A549 (cell line): ENCODE data around the gene COL5A2. TPM values are rescaled to one million over a fixed set of nuclear protein-coding genes. Genes with fewer than 3 reads are reported as not detected.

Experiments
- ATAC-seq, 2 experiments: fragments of 200-7000 bp in 1 of 2; fragments of >200 bp in 1 of 2; cut with Nextera tagmentation in 1 of 2; cut with Tn5 transposase in 1 of 2; 3 replicates each; pipeline versions ENCODE4 v1.8.0 to v1.9.1; 2018 to 2020; ENCODE audit warnings: mild to moderate bottlenecking in 1 of 2, moderate library complexity in 1 of 2
- CTCF ChIA-PET: fragments of 300-600 bp; sonication (Branson Sonifier 250); formaldehyde crosslinking; extraction: SDS; loops from one replicate; lab custom pipeline; 2021; ENCODE audit warnings: antibody characterized with exemption, inconsistent platforms; lab: Yijun Ruan, JAX
- POLR2A ChIA-PET: fragments of 350-600 bp; formaldehyde crosslinking; extraction: SDS; loops from one replicate; lab custom pipeline; 2021; ENCODE audit warnings: antibody characterized with exemption, inconsistent platforms; lab: Yijun Ruan, JAX
- DNase-seq, 2 experiments: peaks; one replicate each; pipeline versions ENCODE4 v3.0.0 to v3.0.0-alpha.2; 2011 to 2016; ENCODE audit warnings: low read depth in 1 of 2, low spot score in 1 of 2
- FAIRE-seq: peaks from 2 replicates; lab custom pipeline; 2011; peaks lifted over from hg19 to GRCh38; lab: Jason Lieb, UNC
- H3K27ac ChIP-seq, 2 experiments: fragments of >200 bp; sonication (Bioruptor Twin); formaldehyde crosslinking; 3 replicates each; pipeline ENCODE4 v1.5.1; 2016 to 2017
- H3K4me1 ChIP-seq: fragments of >200 bp; sonication (Bioruptor Twin); formaldehyde crosslinking; 3 replicates; pipeline ENCODE4 v1.6.1; 2016
- H3K4me2 ChIP-seq: fragments of >200 bp; sonication (Bioruptor Twin); formaldehyde crosslinking; 3 replicates; pipeline ENCODE4 v1.6.1; 2016
- H3K4me3 ChIP-seq: fragments of >200 bp; sonication (Bioruptor Twin); formaldehyde crosslinking; 3 replicates; pipeline ENCODE4 v1.5.1; 2016
- H3K9me3 ChIP-seq: fragments of >200 bp; sonication (Bioruptor Twin); formaldehyde crosslinking; 3 replicates; pipeline ENCODE4 v1.6.1; 2016
- CBX2 ChIP-seq: fragments of 200-600 bp; sonication (generic); IDR thresholded peaks from 2 replicates; pipeline ENCODE4 v1.6.1; 2016; ENCODE audit warnings: low read depth, mild to moderate bottlenecking, borderline replicate concordance
- CBX8 ChIP-seq: fragments of 200-600 bp; sonication (generic); IDR thresholded peaks from 2 replicates; pipeline ENCODE4 v1.6.1; 2016
- CEBPB ChIP-seq, 2 experiments: fragments of >200 bp in 1 of 2; sonication (Bioruptor Twin) in 1 of 2; formaldehyde crosslinking in 1 of 2; IDR thresholded peaks; 2 replicates each; pipeline ENCODE4 v1.6.1; 2012 to 2016
- ESRRA ChIP-seq: fragments of 150-350 bp; IDR thresholded peaks from 2 replicates; pipeline ENCODE4 v1.6.1; 2014; ENCODE audit warnings: mild to moderate bottlenecking, low read length, borderline replicate concordance
- FOSL2 ChIP-seq, 2 experiments: fragments of 450-650 bp in 1 of 2; fragments of >200 bp in 1 of 2; sonication (Bioruptor Twin) in 1 of 2; formaldehyde crosslinking; IDR thresholded peaks; 2 replicates each; pipeline versions ENCODE4 v1.5.0 to v1.6.1; 2016 to 2020; ENCODE audit warnings: mild to moderate bottlenecking in 1 of 2, moderate library complexity in 1 of 2
- HOXA7 ChIP-seq: fragments of 250-450 bp; sonication (Bioruptor Pico); IDR thresholded peaks from 2 replicates; pipeline ENCODE4 v1.5.0; 2020; ENCODE audit warnings: mild to moderate bottlenecking, moderate library complexity
- HOXB13 ChIP-seq: fragments of 250-450 bp; sonication (Bioruptor Pico); IDR thresholded peaks from 2 replicates; pipeline ENCODE4 v1.5.0; 2020; ENCODE audit warnings: low read depth, mild to moderate bottlenecking, moderate library complexity
- HOXB5 ChIP-seq: fragments of 250-450 bp; sonication (Bioruptor Pico); IDR thresholded peaks from 2 replicates; pipeline ENCODE4 v1.5.0; 2020; ENCODE audit warnings: mild to moderate bottlenecking, moderate library complexity
- JUN ChIP-seq, 2 experiments: fragments of >200 bp; sonication (Bioruptor Twin); formaldehyde crosslinking; IDR thresholded peaks; 2 replicates in 1 of 2; 3 replicates in 1 of 2; pipeline ENCODE4 v1.6.1; 2016 to 2017
- JUNB ChIP-seq: fragments of >200 bp; sonication (Bioruptor Twin); formaldehyde crosslinking; IDR thresholded peaks from 2 replicates; pipeline ENCODE4 v1.6.1; 2016
- KDM5A ChIP-seq: fragments of 200-600 bp; sonication (generic); IDR thresholded peaks from 2 replicates; pipeline ENCODE4 v1.6.1; 2016; ENCODE audit warnings: antibody characterized with exemption, mild to moderate bottlenecking
- MAFK ChIP-seq: fragments of 450-650 bp; IDR thresholded peaks from 2 replicates; pipeline ENCODE4 v1.6.1; 2014; ENCODE audit not compliant: partially characterized antibody
- MAZ ChIP-seq: fragments of 150-350 bp; IDR thresholded peaks from 2 replicates; pipeline ENCODE4 v1.6.1; 2014; ENCODE audit warnings: antibody characterized with exemption, low read depth, low read length, borderline replicate concordance
- MYC ChIP-seq: IDR thresholded peaks from 2 replicates; pipeline ENCODE4 v1.6.1; 2012; ENCODE audit warnings: mild to moderate bottlenecking, inconsistent platforms, low read length, improper control_type of control experiment, borderline replicate concordance
- POLR2A ChIP-seq: IDR thresholded peaks from 2 replicates; pipeline ENCODE4 v1.6.1; 2012; ENCODE audit warnings: mild to moderate bottlenecking, low read length
- POLR2AphosphoS2 ChIP-seq: conservative IDR thresholded peaks from 2 replicates; pipeline ENCODE4 v1.6.1; 2012; ENCODE audit warnings: low read length, improper control_type of control experiment, inconsistent platforms
- RARB ChIP-seq: fragments of 250-450 bp; sonication (Bioruptor Pico); IDR thresholded peaks from 2 replicates; pipeline ENCODE4 v1.8.0; 2021; ENCODE audit warnings: mild to moderate bottlenecking, moderate library complexity
- RFX5 ChIP-seq: fragments of 450-650 bp; IDR thresholded peaks from 2 replicates; pipeline ENCODE4 v1.7.1; 2014; ENCODE audit warnings: antibody characterized with exemption, mild to moderate bottlenecking, moderate library complexity
- RNF2 ChIP-seq: fragments of 200-600 bp; sonication (generic); IDR thresholded peaks from 2 replicates; pipeline ENCODE4 v1.6.1; 2016; ENCODE audit warnings: low read depth, mild to moderate bottlenecking, antibody characterized with exemption, moderate library complexity, borderline replicate concordance
- SMC3 ChIP-seq: fragments of >200 bp; sonication (Bioruptor Twin); formaldehyde crosslinking; IDR thresholded peaks from 3 replicates; pipeline ENCODE4 v1.6.1; 2018; ENCODE audit warnings: inconsistent platforms
- SREBF2 ChIP-seq: fragments of 450-650 bp; IDR thresholded peaks from 2 replicates; pipeline ENCODE4 v1.6.1; 2014; ENCODE audit warnings: mild to moderate bottlenecking, moderate library complexity
- ZC3H11A ChIP-seq: fragments of 450-650 bp; IDR thresholded peaks from 2 replicates; pipeline ENCODE4 v1.6.1; 2014; ENCODE audit warnings: antibody characterized with exemption, mild to moderate bottlenecking
- ZNF302 ChIP-seq: fragments of 250-450 bp; sonication (Bioruptor Pico); IDR thresholded peaks from 2 replicates; pipeline ENCODE4 v1.9.0; 2021; ENCODE audit warnings: inconsistent platforms, mild to moderate bottlenecking, moderate library complexity
- ZSCAN20 ChIP-seq: fragments of 250-450 bp; sonication (Bioruptor Pico); IDR thresholded peaks from 2 replicates; pipeline ENCODE4 v1.8.0; 2022; ENCODE audit warnings: mild to moderate bottlenecking, moderate library complexity
- WGBS: methylation state at CpG from one replicate; pipeline ENCODE4 v1.1.6; 2017; ENCODE audit errors: missing lambda C conversion rate; 5-methylcytosine and 5-hydroxymethylcytosine counted together
- polyA plus RNA-seq, 4 experiments: library from polyadenylated mRNA; depleted of rRNA in 3 of 4; stranded (reverse); fragments of >200 nt; fragmentation: RNase III in 1 of 4; extraction: RNeasy Plus Mini Kit Qiagen cat#74134 plus additional on column Dnase treatment in 1 of 4; gene quantifications; 2 replicates in 3 of 4; 3 replicates in 1 of 4; pipeline ENCODE4 v1.2.3, GENCODE V29; 2011 to 2017
- TF ChIP-seq, protein P1 (sequence below): fragments of 450-650 bp; IDR thresholded peaks from 2 replicates; pipeline ENCODE4 v1.6.1; 2014; ENCODE audit warnings: antibody characterized with exemption
- TF ChIP-seq, protein P2 (sequence below): fragments of 150-350 bp; IDR thresholded peaks from 2 replicates; pipeline ENCODE4 v1.6.1; 2014; ENCODE audit warnings: low read depth, mild to moderate bottlenecking, low read length
- TF ChIP-seq, protein P3 (sequence below): fragments of >200 bp; sonication (Bioruptor Twin); formaldehyde crosslinking; IDR thresholded peaks from 3 replicates; pipeline ENCODE4 v1.5.1; 2016
- TF ChIP-seq, protein P4 (sequence below): IDR thresholded peaks from 2 replicates; pipeline ENCODE4 v1.6.1; 2012
- TF ChIP-seq, protein P5 (sequence below): IDR thresholded peaks from 2 replicates; pipeline ENCODE4 v1.6.1; 2012; ENCODE audit warnings: low read depth, borderline replicate concordance
- TF ChIP-seq, protein P6 (sequence below): fragments of 250-450 bp; sonication (Bioruptor Pico); IDR thresholded peaks from 2 replicates; pipeline ENCODE4 v1.5.0; 2021; ENCODE audit warnings: mild to moderate bottlenecking, moderate library complexity, borderline replicate concordance

COL5A2 gene
- polyA plus RNA-seq, 2 of the 4 experiments (the other 2 are of a cell fraction), result 152 to 215 TPM

DNA sequence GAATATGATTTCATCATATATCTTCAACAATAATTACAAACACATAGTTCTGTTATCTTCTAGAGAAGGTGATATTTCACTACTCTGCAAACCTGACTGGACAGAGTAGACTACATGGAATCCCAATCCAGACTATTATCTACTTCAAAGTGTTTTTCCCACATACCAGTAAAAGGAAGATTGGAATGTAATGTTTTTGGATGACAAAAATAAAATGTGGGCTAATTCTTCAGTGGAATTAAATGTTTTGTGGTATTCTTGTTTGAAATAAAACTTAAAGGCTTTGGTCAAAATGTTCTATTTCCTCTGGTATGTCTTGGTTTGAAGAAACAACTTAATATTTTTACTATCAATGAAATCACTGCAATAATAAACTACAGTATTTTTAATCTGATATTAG is 22.1 kb downstream of the COL5A2 start:
- ChIA-PET POLR2A (no interaction called here), CTCF (no interaction called here)
- TF ChIP-seq ZC3H11A (no peak), POLR2AphosphoS2 (no peak), FOSL2 (IDR thresholded peaks at IDR 0.05) (no peak), FOSL2 (CRISPR knock-in tag; IDR thresholded peaks at IDR 0.05) (no peak), HOXB5 (CRISPR knock-in tag) (no peak), POLR2A (no peak), ZNF302 (no peak), JUNB (no peak), MYC (no peak), MAFK (no peak)
- TF ChIP-seq, protein P1, sequence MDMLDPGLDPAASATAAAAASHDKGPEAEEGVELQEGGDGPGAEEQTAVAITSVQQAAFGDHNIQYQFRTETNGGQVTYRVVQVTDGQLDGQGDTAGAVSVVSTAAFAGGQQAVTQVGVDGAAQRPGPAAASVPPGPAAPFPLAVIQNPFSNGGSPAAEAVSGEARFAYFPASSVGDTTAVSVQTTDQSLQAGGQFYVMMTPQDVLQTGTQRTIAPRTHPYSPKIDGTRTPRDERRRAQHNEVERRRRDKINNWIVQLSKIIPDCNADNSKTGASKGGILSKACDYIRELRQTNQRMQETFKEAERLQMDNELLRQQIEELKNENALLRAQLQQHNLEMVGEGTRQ, result no peak
- no peak overlapping the region for H3K27ac ChIP-seq
- H3K4me1 ChIP-seq, result peaks cover 64% of the 10 kb centered on the region
- DNase-seq (no peak), ATAC-seq (no peak), FAIRE-seq (no peak)
- H3K4me3 ChIP-seq, result no peak overlapping the region
- no peaks in the 10 kb centered on the region for H3K9me3 ChIP-seq
- peak overlapping the region; percentile 39 for H3K4me2 ChIP-seq

DNA sequence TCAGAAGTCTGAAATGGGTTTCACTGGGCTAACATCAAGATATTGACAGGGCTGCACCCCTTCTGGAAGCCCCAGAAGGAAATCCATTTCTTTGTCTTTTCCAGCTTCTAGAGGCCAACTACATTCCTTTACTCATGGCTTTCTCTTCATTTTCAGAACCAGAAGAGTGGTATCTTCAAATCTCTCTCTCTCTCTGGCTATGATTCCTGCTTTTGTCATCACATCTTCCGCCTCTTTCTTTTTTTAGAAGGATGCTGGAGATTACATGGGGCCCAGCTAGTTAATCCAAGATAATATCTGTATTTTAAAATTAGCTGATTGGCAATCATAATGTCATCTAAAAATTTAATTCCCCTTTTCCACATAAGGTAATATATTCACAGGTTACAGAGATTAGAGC is 23.8 kb downstream of the COL5A2 start:
- DNase-seq (no peak), ATAC-seq (no peak), FAIRE-seq (no peak)
- no peak overlapping the region for H3K4me2 ChIP-seq
- H3K4me3 ChIP-seq, result no peak overlapping the region
- TF ChIP-seq RARB (CRISPR knock-in tag) (no peak), CEBPB (IDR thresholded peaks at IDR 0.05) (no peak), ESRRA (no peak), FOSL2 (IDR thresholded peaks at IDR 0.05) (no peak), FOSL2 (CRISPR knock-in tag; IDR thresholded peaks at IDR 0.05) (no peak), RFX5 (no peak), HOXB5 (CRISPR knock-in tag) (no peak)
- TF ChIP-seq, protein P2, sequence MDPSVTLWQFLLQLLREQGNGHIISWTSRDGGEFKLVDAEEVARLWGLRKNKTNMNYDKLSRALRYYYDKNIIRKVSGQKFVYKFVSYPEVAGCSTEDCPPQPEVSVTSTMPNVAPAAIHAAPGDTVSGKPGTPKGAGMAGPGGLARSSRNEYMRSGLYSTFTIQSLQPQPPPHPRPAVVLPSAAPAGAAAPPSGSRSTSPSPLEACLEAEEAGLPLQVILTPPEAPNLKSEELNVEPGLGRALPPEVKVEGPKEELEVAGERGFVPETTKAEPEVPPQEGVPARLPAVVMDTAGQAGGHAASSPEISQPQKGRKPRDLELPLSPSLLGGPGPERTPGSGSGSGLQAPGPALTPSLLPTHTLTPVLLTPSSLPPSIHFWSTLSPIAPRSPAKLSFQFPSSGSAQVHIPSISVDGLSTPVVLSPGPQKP, result no peak
- 87% methylated on average over 1 of the region's 1 CpG for WGBS
- no peaks in the 10 kb centered on the region for H3K9me3 ChIP-seq
- peaks cover 69% of the 10 kb centered on the region for H3K4me1 ChIP-seq
- H3K27ac ChIP-seq, result no peak overlapping the region
- POLR2A ChIA-PET, result no interaction called here
- CTCF ChIA-PET, result interaction anchor here (0.7 to 2.4 kb wide), 3 partner anchors 11 to 18 kb away, joined by 3 to 7 read pairs (median 3); no protein-coding TSS in a partner anchor

DNA sequence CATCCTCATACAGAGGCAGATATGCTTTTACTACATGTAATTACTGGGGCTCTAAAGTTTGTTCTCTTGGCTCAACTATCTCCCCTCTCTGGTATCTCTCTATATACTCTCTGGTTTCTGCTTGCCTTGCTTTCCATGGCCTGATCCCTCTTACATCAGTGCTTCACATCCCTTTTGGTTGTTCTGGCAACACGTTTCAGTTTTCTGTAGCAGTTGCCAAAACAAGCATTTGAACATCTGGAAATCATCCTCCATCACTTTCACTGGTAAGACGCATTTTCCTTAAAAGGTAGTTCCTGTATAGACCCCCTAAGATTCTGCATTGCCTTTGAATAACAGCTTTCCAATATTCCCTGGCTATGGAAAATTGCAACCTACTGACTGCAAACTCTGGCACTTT is 25.9 kb downstream of the COL5A2 start:
- FAIRE-seq (no peak), ATAC-seq (peak in 1 of 2 experiments; percentile 13; a peak in 2 of 6 replicates), DNase-seq (no peak)
- ChIA-PET POLR2A (no interaction called here), CTCF (interaction anchor here (0.5 to 3.4 kb wide), 4 partner anchors 10 to 60 kb away, joined by 3 to 13 read pairs (median 5); no protein-coding TSS in a partner anchor)
- Histone ChIP-seq H3K4me3 (no peak overlapping the region), H3K4me2 (no peak overlapping the region), H3K9me3 (no peaks in the 10 kb centered on the region), H3K4me1 (peaks cover 71% of the 10 kb centered on the region), H3K27ac (no peak overlapping the region)
- TF ChIP-seq, protein P3, sequence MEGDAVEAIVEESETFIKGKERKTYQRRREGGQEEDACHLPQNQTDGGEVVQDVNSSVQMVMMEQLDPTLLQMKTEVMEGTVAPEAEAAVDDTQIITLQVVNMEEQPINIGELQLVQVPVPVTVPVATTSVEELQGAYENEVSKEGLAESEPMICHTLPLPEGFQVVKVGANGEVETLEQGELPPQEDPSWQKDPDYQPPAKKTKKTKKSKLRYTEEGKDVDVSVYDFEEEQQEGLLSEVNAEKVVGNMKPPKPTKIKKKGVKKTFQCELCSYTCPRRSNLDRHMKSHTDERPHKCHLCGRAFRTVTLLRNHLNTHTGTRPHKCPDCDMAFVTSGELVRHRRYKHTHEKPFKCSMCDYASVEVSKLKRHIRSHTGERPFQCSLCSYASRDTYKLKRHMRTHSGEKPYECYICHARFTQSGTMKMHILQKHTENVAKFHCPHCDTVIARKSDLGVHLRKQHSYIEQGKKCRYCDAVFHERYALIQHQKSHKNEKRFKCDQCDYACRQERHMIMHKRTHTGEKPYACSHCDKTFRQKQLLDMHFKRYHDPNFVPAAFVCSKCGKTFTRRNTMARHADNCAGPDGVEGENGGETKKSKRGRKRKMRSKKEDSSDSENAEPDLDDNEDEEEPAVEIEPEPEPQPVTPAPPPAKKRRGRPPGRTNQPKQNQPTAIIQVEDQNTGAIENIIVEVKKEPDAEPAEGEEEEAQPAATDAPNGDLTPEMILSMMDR, result no peak
- TF ChIP-seq JUN (IDR thresholded peaks at IDR 0.05), result no peak
- TF ChIP-seq HOXA7, result no peak
- TF ChIP-seq RNF2, result no peak
- TF ChIP-seq POLR2A, result no peak
- TF ChIP-seq, protein P4, sequence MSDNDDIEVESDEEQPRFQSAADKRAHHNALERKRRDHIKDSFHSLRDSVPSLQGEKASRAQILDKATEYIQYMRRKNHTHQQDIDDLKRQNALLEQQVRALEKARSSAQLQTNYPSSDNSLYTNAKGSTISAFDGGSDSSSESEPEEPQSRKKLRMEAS, result no peak
- no peak for TF ChIP-seq CBX2
- no peak for TF ChIP-seq HOXB13 (CRISPR knock-in tag)
- no peak for TF ChIP-seq SREBF2
- no peak for TF ChIP-seq SMC3
- TF ChIP-seq ZSCAN20 (CRISPR knock-in tag), result no peak
- no peak for TF ChIP-seq KDM5A
- TF ChIP-seq MAZ, result no peak
- no peak for TF ChIP-seq CBX8
- TF ChIP-seq, protein P5, sequence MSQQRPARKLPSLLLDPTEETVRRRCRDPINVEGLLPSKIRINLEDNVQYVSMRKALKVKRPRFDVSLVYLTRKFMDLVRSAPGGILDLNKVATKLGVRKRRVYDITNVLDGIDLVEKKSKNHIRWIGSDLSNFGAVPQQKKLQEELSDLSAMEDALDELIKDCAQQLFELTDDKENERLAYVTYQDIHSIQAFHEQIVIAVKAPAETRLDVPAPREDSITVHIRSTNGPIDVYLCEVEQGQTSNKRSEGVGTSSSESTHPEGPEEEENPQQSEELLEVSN, result no peak
- TF ChIP-seq, protein P6, sequence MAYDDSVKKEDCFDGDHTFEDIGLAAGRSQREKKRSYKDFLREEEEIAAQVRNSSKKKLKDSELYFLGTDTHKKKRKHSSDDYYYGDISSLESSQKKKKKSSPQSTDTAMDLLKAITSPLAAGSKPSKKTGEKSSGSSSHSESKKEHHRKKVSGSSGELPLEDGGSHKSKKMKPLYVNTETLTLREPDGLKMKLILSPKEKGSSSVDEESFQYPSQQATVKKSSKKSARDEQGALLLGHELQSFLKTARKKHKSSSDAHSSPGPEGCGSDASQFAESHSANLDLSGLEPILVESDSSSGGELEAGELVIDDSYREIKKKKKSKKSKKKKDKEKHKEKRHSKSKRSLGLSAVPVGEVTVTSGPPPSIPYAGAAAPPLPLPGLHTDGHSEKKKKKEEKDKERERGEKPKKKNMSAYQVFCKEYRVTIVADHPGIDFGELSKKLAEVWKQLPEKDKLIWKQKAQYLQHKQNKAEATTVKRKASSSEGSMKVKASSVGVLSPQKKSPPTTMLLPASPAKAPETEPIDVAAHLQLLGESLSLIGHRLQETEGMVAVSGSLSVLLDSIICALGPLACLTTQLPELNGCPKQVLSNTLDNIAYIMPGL, result no peak
- 70% methylated on average over 2 of the region's 2 CpGs for WGBS
